DMS153 (cell line): ENCODE results near the gene ZNF816.
"Not testable (repeated sequence)": the region's sequence is repeated elsewhere in the genome, so short reads cannot be mapped to it uniquely, and the experiment has no call there.

Source experiments
- DNase-seq: peaks from one replicate; lab custom pipeline; 2025; lab: John Stamatoyannopoulos, UW

Gene ZNF816

GRCh38 chr19:52959613-52960295 is 2.9 kb downstream of the ZNF816 start:
- DNase-seq: no peak

DNA sequence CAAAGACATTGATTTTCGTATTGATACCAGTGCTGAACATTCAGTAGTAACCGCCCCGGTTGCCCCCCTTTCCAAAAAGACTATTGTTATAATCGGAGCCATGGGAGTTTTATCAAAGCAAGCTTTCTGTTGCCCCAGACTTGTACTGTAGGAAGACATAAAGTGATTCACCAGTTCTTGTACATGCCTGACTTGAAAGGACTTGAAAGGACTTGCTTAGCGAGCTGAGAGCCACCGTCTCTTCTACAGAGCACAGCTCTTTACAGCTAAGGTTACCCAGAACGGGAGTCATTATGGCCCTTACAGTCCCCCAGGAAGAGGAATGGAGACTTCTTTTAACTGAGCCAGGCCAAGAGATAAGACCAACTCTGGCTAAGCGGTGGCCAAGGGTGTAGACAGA is 5.1 kb downstream of the ZNF816 start:
- no peak for DNase-seq

- DNase-seq: no peak
Measured at GRCh38 chr19:52956917-52957316, 5.8 kb downstream of the ZNF816 start.

DNA sequence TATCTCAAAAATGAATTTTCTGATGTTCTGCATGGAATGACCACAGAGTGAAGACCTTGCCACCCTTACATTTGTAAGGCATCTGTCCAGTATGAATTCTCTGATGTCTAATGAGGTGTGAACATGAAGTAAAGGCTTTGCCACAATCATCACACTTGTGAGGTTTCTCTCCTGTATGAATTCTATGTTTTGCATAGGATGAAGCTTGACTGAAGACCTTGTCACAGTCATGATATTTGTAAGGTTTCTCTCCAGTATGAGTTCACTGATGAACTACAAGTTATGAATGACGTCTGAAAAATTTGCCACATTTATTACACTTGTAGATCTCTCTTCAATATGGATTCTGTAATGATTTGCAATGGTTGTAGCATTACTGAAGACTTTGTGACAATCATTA is 13.3 kb downstream of the ZNF816 start:
- DNase-seq: no peak

GRCh38 chr19:52948025-52948770 is 14.5 kb downstream of the ZNF816 start:
- no peak for DNase-seq

GRCh38 chr19:52946322-52947310 is 16.1 kb downstream of the ZNF816 start:
- no peak for DNase-seq

DNA sequence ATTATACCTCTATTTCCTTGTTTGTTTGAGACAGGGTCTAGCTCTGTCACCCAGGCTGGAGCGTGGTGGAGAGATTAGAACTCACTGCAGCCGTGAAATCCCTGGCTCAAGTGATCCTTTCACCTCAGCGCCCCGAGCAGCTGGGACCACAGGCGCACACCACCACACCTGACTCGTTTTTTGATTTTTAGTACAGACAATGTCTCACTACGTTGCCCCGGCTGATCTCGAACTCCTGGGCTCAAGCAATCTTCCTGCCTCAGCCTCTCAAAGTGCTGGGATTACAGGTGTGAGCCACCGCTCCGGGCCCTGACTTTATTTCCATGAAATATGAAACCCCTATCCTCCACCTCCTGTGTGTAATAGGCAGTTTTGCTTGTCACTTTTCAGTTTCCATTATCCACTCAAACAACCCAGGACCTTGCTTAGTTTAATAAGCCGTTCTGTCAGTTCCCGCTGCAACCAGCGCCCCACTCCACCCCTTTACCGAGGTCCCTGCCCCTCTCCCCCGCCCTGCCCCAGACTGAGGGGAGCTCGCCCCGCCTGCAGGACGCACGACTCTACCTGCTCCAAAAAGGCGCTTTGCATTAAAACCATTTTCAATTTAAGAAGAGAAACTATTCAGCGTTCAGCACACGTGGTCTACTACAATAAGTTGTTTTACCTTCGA is 16.9 kb downstream of the ZNF816 start:
- no peak for DNase-seq

GRCh38 chr19:52944703-52945493 is 17.8 kb downstream of the ZNF816 start:
- peak; percentile 87 for DNase-seq

DNA sequence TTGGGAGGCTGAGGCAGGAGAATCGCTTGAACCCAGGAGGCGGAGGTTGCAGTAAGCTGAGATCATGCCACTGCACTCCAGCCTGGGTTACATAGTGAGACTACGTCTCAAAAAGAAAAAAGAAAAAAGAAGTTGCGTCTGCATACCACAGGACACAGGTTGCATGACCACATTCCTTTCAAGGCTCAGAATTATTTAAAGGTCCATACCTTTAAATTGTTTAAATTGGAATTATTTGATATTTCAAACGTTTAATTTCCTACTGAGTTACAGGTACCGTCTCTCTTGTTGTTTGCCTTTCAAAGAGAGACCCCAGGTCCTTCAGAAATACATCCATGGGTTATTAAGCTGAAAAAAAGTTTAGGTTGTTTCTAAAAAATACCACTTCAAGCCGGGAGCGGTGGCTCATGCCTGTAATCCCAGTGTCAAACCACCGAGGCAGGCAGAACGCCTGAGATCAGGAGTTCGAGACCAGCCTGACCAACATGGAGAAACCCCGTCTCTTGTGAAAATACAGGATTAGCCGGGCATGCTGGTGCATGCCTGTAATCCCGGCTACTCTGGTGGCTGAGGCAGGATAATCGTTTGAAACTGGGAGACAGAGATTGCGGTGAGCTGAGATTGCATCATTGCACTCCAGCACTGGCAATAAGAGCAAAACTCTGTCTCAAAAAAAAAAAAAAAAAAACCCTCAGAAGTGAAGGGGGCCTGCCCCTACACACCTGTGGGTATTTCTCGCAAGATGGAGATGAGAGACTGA is 18.6 kb downstream of the ZNF816 start:
- DNase-seq: no peak

- no peak for DNase-seq
Measured at GRCh38 chr19:52943134-52943883, 19.4 kb downstream of the ZNF816 start.

DNA sequence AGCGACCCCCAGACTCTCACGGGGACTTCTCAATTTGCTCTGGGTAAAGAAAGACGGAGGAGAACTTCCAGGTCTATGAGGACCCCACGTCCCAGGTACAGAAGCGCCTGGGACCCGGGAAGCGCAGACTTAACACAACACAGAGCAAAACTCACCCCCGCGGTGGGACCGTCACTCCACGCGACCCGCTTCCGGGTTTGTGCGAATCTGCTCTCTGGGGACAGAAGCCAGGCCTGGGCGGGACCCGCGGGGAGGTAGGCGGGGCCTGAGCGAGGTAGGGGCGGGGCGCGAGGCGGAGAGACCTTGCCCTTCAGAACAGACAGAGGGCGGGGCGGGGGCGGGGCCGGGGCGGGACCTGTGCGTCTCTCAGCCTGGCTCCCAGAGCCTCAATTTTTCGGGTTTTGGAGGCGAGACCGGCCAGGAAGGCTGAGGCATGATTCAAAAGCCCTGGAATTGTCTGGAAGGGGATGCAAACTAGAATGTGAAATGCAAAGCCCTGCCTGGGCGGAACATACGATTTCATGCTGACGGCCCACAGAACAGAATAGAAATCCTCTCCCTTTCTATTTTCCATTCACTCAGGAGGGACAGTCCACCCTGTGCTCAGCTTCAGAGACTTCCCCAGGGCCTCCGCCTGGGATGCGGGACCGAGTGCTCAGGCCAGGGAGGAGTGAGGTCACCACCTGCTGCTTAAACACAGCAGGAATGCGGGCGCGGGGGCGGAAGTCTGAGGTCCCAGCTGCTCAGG is 20.1 kb downstream of the ZNF816 start:
- DNase-seq: peak; percentile 73

DNA sequence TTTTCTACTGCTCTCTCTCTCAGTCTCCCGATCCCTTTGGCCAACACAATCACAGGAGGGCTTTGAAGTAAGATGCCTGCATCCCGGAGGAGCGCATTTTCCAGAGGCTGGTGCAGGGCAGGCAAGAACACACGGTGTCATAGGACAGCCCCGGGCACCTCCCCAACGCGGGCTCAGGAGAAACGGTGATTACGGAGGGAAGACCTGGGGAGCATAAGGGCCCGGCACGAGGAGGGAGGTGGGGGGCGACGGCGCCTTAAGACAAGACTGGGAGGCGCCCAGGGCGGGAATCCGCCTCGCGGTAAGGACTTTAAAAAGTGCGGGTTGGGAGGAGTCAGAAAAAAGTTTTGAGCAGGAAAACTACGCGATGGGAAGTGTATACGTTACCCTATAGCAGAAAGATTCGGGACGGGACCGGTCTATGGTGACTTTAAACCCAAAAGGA is 20.7 kb downstream of the ZNF816 start:
- no peak for DNase-seq

DNA sequence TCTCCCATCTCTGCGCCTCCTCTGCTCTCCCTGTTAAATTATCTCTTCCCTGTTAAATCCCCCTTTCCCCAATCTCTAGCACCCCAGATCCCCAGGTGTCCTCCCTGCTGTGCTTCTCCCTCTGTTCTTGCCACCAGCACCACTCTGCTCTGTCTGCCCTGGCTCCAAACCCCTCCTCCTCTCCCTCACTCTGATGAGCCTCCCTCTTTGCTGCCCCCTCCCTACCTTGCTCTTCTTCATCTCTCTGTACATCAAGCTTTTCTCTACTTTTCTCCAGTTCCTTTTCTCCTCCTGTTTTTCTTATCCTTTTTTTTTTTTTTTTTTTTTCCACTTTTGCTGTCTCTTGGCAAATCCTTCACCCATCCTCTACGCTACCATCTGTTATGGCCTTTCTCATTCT is 21.2 kb downstream of the ZNF816 start:
- not testable (repeated sequence) for DNase-seq

DNA sequence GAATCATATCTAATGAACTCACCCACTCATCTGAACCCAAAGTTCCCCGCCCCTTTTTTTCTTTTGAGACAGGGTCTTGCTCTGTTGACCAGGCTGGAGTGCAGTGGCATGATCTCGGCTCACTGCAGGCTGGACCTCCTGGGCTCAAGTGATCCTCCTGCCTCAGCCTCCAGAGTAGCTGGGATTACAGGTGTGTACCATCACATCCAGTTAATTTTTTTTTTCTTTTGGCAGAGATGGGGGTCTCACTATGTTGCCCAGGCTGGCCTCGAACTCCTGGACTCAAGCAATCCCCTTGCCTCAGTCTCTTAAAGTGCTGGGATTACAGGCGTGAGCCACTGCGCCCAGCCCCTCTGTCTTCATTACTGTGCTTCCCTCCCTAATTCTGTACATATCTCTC is 21.8 kb downstream of the ZNF816 start:
- DNase-seq: not testable (repeated sequence)

- no peak for DNase-seq
Measured at GRCh38 chr19:52938761-52939160, 23.9 kb downstream of the ZNF816 start.

DNA sequence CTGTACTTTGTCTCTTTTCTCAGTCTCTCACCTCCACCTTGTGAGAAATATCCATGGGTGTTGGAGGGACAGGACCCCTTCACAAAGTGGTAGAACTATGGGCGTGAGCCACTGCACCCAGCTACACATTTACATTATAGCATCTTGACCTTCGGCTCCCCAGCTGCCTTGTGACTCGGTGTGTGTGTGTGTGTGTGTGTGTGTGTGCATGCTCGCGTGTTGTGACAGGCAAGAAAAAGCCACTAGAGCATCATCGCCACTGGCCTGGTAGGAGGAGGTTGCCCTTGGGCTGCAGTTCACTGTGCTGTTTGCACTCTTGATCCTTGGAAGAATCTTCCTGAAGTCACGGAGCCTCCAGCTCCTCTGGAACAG is 25.7 kb downstream of the ZNF816 start:
- no peak for DNase-seq

- DNase-seq: no peak
Measured at GRCh38 chr19:52936151-52936953, 26.3 kb downstream of the ZNF816 start.

- no peak for DNase-seq
Measured at GRCh38 chr19:52935434-52935833, 27.2 kb downstream of the ZNF816 start.
